GM12892 (cell line): ENCODE measurements around the gene NELL2.

Source experiments
- DNase-seq: peaks from one replicate; pipeline ENCODE4 v3.0.0; 2011; ENCODE audit not compliant: insufficient read length
- FAIRE-seq: peaks from 2 replicates; lab custom pipeline; 2011; peaks lifted over from hg19 to GRCh38; lab: Jason Lieb, UNC
- POLR2A ChIP-seq: IDR thresholded peaks from 2 replicates; pipeline ENCODE4 v1.6.1; 2011; ENCODE audit warnings: low read depth, low read length, control low read depth
- POLR2AphosphoS5 ChIP-seq: IDR thresholded peaks from 2 replicates; pipeline ENCODE4 v1.6.1; 2011; ENCODE audit warnings: low read depth, low read length, control low read depth
- TAF1 ChIP-seq: IDR thresholded peaks from 2 replicates; pipeline ENCODE4 v1.6.1; 2011; ENCODE audit warnings: low read depth, mild to moderate bottlenecking, control low read depth, low read length, borderline replicate concordance

Gene NELL2

DNA sequence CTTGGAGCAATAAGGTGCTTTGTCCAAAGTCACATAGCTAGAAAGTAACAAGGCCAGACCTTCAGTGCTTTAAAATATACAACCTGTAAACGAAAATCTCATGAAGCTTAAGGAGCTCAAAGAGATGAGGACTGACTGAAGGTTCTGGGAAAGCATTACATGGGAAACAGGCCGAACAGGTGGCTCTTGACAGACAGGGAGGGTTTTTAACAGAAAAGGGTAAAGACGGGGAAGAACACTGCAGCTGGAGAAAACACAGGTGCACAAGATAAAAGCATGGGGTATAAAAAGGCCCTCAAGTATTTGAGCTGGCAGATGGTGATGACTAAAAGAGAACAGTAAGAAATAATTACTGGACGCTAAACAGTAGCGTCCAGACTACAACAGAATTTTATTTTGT is 257.2 kb downstream of the NELL2 start:
- TF ChIP-seq TAF1 (no peak), POLR2A (no peak), POLR2AphosphoS5 (no peak)
- no peak for FAIRE-seq
- no peak for DNase-seq

DNA sequence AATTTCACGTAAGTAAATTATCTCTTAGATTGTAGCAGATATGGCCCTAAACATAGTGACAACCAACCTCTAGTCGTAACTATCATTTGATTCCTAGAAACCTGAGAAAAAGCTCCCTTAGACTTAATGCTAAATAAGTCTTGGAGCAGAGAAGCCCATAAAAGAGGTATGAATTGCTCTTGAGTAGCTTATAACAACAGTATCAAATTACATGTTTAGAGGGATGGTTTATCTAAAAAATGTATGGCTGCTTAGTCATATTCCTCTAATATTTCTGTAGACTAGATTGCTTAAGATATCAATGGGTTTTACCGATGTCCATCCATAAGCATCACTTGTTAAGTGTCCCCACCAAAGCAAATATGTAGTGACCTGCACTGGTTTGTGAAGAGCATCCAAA is 259.7 kb downstream of the NELL2 start:
- DNase-seq: no peak
- FAIRE-seq: no peak
- no peak for TF ChIP-seq TAF1
- no peak for TF ChIP-seq POLR2A
- no peak for TF ChIP-seq POLR2AphosphoS5

DNA sequence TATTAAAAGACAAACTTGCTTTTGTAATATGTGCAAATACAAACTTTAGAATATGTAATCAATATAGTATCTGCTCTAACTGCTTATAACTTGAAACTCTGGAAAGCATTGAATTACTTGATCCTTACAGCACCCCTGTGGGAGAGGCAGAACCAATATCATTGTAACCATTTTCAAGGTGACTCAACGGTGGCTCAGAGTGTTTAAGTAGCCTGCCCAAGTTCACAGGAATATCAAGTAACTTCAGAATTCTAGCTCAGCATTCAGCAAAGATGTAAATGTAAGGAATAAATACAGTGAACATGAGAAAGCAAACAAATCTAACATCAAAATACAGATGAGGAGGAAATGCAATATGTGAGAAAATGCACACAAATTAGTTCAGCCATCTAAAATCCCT is 264.6 kb downstream of the NELL2 start:
- DNase-seq: no peak
- TF ChIP-seq POLR2A (no peak), POLR2AphosphoS5 (no peak), TAF1 (no peak)
- no peak for FAIRE-seq

DNA sequence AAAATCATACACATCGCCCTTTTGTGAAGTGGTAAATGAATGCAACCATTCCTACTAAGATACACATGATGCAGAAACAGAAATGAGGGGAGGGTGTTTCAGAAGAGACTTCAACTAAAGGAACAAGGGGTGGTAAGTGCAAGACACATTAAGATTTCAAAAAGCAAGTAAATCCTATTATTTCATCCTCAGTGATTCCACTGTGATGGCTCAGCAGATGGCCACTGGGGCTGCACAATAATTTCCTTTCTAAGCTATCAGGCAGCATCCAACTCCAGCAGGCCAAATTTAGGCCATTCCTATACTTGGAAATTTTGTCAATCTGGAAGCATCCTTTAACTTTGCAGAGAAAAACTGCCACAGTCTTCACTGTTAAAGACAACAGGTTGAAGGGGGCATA is 272.4 kb downstream of the NELL2 start:
- TF ChIP-seq POLR2AphosphoS5 (no peak), TAF1 (no peak), POLR2A (no peak)
- DNase-seq (no peak), FAIRE-seq (no peak)

DNA sequence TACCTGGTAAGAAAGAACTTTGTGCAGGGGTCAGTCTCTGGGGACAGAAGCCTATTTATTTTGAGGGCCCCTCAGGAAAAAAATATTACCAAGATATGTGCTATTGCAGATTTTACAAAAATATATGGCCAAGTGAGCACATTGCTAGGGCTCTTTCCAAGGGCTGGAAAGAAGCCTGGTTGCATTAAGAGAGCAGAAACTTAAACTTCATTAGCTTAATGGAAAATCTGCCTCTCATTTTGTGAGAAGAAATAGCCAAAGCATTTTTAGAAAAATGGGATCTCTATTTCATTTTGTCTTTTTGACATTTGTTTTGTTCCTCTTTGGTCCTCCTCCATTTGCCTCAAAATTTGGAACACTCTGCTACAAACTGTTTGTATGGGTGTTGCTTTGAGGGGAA is 283.5 kb downstream of the NELL2 start:
- FAIRE-seq (no peak), DNase-seq (no peak)
- TF ChIP-seq POLR2AphosphoS5: no peak
- TF ChIP-seq POLR2A: no peak
- no peak for TF ChIP-seq TAF1

DNA sequence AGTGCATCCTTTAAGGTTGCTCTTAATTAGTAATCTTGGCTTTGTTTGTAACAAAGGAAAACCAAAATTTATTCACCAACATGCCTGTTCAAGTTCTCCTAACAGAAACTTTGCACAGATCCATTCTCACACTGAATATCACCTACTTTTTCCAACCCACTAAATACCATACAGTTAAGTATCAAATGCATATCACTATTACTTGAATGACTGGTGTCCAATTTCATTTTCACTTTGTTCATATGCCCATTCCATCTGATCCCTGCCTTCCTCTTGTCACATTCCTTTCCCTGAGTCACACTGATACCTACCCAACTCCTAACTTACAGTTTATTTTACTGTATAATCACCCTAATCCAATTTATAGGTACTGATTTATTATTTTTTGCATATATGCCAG is 286.4 kb downstream of the NELL2 start:
- FAIRE-seq: no peak
- TF ChIP-seq POLR2A (no peak), TAF1 (no peak), POLR2AphosphoS5 (no peak)
- no peak for DNase-seq

DNA sequence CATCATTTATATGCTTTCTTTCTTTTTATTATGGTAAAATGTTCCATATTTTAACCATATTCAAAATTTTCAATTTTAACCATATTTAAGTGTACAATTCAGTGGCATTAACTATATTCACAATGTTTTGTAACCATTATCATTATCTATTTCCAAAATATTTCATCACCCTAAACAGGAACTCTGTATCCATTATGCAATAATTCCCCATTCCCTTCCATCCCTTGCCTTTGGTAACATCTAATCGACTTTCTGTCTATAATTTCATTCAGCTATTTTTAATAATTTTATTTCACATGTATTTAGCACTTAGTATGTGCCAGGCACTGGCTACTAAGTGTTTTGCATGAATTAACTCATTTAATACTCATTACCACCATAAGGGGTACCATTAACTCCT is 287.5 kb downstream of the NELL2 start:
- TF ChIP-seq POLR2A (no peak), TAF1 (no peak), POLR2AphosphoS5 (no peak)
- FAIRE-seq (no peak), DNase-seq (no peak)

DNA sequence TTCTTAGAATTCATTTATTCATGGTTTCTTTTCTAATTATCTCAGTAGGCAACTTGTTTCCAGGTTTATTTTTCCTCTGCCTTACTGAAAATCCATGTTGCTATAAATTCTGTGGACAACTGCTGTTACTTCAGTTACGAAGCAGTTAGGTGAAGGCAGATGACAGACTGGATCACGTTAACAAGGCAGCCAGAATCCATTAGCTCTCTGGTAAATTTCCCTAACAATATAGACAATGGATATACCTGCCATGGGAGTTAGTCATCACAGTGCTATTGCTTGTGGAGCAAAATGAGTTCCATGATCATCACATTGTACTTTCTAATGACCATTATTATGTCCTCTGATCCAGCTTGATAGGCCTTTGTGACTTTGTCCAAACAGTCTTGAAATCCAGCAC is 291.5 kb downstream of the NELL2 start:
- TF ChIP-seq TAF1 (no peak), POLR2AphosphoS5 (no peak), POLR2A (no peak)
- FAIRE-seq (no peak), DNase-seq (no peak)

DNA sequence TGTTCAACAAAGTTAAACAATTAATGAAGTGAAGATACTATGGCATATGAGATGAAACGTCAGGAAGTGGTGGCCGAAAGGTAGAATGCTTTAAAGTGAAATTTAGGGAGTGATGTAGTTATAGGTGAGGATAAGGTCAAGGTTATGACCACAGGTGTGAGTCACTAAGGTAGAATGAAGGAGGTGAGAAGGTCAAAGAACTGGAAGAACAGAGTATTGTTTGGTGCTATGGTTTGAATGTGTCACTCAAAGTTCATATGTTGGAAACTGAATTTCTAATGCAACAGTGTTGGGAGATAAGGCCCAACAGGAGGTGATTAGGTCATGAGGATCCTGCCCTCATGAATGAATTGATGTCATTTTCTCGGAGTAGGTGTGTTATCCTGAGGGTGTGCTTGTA is 293.6 kb downstream of the NELL2 start:
- no peak for DNase-seq
- TF ChIP-seq POLR2AphosphoS5: no peak
- FAIRE-seq: no peak

DNA sequence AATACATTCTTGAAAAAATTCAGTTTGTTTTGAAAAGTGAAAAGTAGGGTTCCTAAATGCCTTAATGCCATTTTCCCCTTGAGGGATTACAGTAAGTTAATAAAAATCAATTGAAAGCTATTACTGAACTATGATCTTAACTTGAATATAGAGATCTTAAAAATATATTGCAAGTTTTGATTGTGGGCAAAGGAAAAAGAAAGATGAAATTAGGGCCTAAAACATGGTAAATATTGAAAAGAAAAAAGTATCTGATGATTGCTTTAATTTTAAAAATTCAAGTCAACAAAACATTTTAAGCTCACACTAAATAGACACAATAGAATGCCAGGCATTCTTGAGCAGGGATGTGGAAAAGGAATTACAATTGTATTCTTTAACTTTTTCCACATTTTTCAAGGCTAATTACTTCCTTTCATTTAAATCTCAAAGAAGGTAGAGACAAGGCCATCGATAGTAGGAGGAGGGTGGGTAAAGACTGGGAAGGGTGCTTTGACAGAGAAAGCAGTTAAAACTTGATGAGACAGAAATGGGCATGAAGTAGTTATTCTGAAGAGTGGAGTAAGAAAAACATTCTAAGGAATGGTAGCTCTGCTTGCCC is 294.4 kb downstream of the NELL2 start:
- TF ChIP-seq POLR2A: no peak
- TF ChIP-seq TAF1: no peak
- no peak for TF ChIP-seq POLR2AphosphoS5
- FAIRE-seq (no peak), DNase-seq (no peak)

DNA sequence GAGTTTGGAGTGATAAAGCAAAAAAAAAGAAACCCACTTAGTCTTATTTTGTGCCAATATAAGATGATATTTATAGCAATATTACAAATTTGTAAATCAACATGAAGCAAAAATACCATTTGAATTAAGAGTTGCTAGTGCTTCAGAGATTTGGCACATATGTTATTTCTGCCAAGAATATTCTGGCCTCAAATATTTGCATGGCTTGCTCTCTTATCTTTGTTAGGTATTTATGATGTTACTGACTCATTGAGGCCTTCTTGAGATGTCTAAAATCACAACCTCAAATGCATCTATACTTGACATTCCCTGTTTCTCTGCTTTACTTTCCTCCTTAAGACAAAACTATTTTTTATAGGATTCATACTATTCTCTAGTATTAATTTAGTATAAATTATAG is 301.5 kb downstream of the NELL2 start:
- no peak for TF ChIP-seq POLR2A
- no peak for TF ChIP-seq TAF1
- no peak for TF ChIP-seq POLR2AphosphoS5
- DNase-seq (no peak), FAIRE-seq (no peak)

DNA sequence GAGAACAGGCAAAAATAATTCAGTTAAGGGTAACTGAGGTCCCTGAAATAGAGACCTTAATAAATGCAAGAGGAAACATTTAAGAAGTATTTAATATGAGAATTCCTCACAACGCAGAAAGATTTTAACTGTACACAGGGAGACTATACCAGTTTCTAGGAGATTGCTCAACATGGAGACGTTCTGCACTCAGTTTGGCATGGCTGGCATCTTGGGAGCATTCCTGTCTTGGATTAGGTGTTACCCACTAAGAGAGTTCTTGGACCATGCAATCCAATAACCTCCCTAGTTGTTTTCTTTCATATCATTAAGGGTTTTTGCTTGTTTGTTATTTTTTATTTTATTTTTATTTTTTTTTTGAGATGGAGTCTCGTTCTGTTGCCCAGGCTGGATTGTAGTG is 302.4 kb downstream of the NELL2 start:
- DNase-seq (no peak), FAIRE-seq (no peak)
- TF ChIP-seq TAF1 (no peak), POLR2AphosphoS5 (no peak), POLR2A (no peak)
